Natural killer cell (primary cell): Measurements from ENCODE around the gene SIAH2. TPM values are rescaled to one million over a fixed set of nuclear protein-coding genes. Genes with fewer than 3 reads are reported as not detected.

ENCODE experiments used
- ATAC-seq, 3 donors: fragments of 150-1000 bp in 2 of 3; fragments of 200-7000 bp in 1 of 3; cut with Tn5 transposase; 1 replicate in 1 of 3; 2 replicates in 2 of 3; pipeline ENCODE4 v1.10.0; 2021; ENCODE audit warnings: mild to moderate bottlenecking in 2 of 3, moderate library complexity in 2 of 3
- DNase-seq, 2 donors: peaks; one replicate each; pipeline versions ENCODE4 v3.0.0 to v3.0.0-alpha.2; 2013 to 2021; ENCODE audit warnings: mixed read lengths in 1 of 2
- H3K27ac ChIP-seq: one replicate; pipeline ENCODE4 v1.5.1; 2013; ENCODE audit warnings: mild to moderate bottlenecking, low read length
- H3K27me3 ChIP-seq: one replicate; pipeline ENCODE4 v1.6.1; 2013; ENCODE audit warnings: low read length; ENCODE audit not compliant: control insufficient read depth, insufficient read depth
- H3K36me3 ChIP-seq: one replicate; pipeline ENCODE4 v1.6.1; 2013; ENCODE audit warnings: low read length; ENCODE audit not compliant: control insufficient read depth, insufficient read depth
- H3K4me1 ChIP-seq: one replicate; pipeline ENCODE4 v1.6.1; 2013; ENCODE audit warnings: low read length; ENCODE audit not compliant: control insufficient read depth, insufficient read depth
- H3K4me3 ChIP-seq: one replicate; pipeline ENCODE4 v1.5.1; 2013; ENCODE audit warnings: low read length
- H3K9me3 ChIP-seq: one replicate; pipeline ENCODE4 v1.6.1; 2013; ENCODE audit warnings: low read length; ENCODE audit not compliant: control insufficient read depth, insufficient read depth
- H3K27ac Mint-ChIP-seq, 2 donors: one replicate each; pipeline ENCODE4 v1.8.0; 2022; ENCODE audit warnings: mild to moderate bottlenecking in 2 of 2, mixed read lengths in 2 of 2, moderate library complexity in 1 of 2
- H3K27me3 Mint-ChIP-seq, 2 donors: one replicate each; pipeline ENCODE4 v1.8.0; 2022; ENCODE audit warnings: low read depth in 2 of 2, mixed read lengths in 2 of 2
- H3K36me3 Mint-ChIP-seq: one replicate; pipeline ENCODE4 v1.8.0; 2022; ENCODE audit warnings: mixed read lengths
- H3K4me1 Mint-ChIP-seq, 2 donors: one replicate each; pipeline ENCODE4 v1.8.0; 2022; ENCODE audit warnings: mixed read lengths in 2 of 2
- H3K4me3 Mint-ChIP-seq: one replicate; pipeline ENCODE4 v1.8.0; 2022; ENCODE audit warnings: mild to moderate bottlenecking, moderate library complexity, mixed read lengths
- H3K9me3 Mint-ChIP-seq, 2 donors: one replicate each; pipeline ENCODE4 v1.8.0; 2022; ENCODE audit warnings: mixed read lengths in 2 of 2
- CTCF ChIP-seq: fragments of 200-600 bp; IDR thresholded peaks from one replicate; pipeline ENCODE4 v1.8.0; 2022; ENCODE audit warnings: antibody characterized with exemption
- WGBS: methylation state at CpG from one replicate; pipeline ENCODE4 v1.1.7; 2013; ENCODE audit warnings: missing lambda C conversion rate; ENCODE audit not compliant: insufficient coverage; 5-methylcytosine and 5-hydroxymethylcytosine counted together
- intact Hi-C: fragments of 100-400 bp; cut with micrococcal nuclease; formaldehyde crosslinking; loops from one replicate; pipeline ENCODE4 v1.14.2; 2022
- total RNA-seq, 4 donors: library from RNA; stranded (reverse); fragments of 120-200 nt in 1 of 4; gene quantifications; one replicate each; pipeline versions ENCODE4 v1.2.3 to v1.2.4, GENCODE V29; 2013 to 2022

Gene SIAH2
- total RNA-seq, 3 donors from 2014 or later (not counting 1 experiment from before 2014, with no cell fraction given), result 22.7 to 25.7 (median 23.8) TPM

GRCh38 chr3:150779402-150779858 is 16.5 kb upstream of the SIAH2 start:
- H3K4me1 ChIP-seq, result no peaks in the 10 kb centered on the region
- H3K27ac Mint-ChIP-seq, result no peak overlapping the region
- 94% methylated on average over 22 of the region's 22 CpGs for WGBS
- H3K4me3 ChIP-seq, result no peak overlapping the region
- H3K4me1 Mint-ChIP-seq, result no peaks in the 10 kb centered on the region
- H3K27me3 Mint-ChIP-seq, result no peaks in the 10 kb centered on the region
- H3K9me3 Mint-ChIP-seq, result no peaks in the 10 kb centered on the region
- no peaks in the 10 kb centered on the region for H3K9me3 ChIP-seq
- H3K27me3 ChIP-seq, result no peaks in the 10 kb centered on the region
- H3K36me3 ChIP-seq, result no peaks in the 10 kb centered on the region
- no peak for DNase-seq
- H3K4me3 Mint-ChIP-seq, result no peak overlapping the region
- H3K36me3 Mint-ChIP-seq, result no peaks in the 10 kb centered on the region
- intact Hi-C loops, result no loop called here
- TF ChIP-seq CTCF, result no peak
- ATAC-seq, result no peak
- H3K27ac ChIP-seq, result no peak overlapping the region

GRCh38 chr3:150778793-150779401 is 15.9 kb upstream of the SIAH2 start:
- H3K27ac ChIP-seq, result no peak overlapping the region
- intact Hi-C loops, result no loop called here
- WGBS, result 96% methylated on average over 42 of the region's 42 CpGs
- no peaks in the 10 kb centered on the region for H3K36me3 ChIP-seq
- H3K4me1 Mint-ChIP-seq, result no peaks in the 10 kb centered on the region
- ATAC-seq (no peak), DNase-seq (no peak)
- H3K27me3 ChIP-seq, result no peaks in the 10 kb centered on the region
- no peaks in the 10 kb centered on the region for H3K9me3 Mint-ChIP-seq
- H3K36me3 Mint-ChIP-seq, result no peaks in the 10 kb centered on the region
- no peaks in the 10 kb centered on the region for H3K9me3 ChIP-seq
- H3K27me3 Mint-ChIP-seq, result no peaks in the 10 kb centered on the region
- H3K27ac Mint-ChIP-seq, result no peak overlapping the region
- no peak overlapping the region for H3K4me3 Mint-ChIP-seq
- no peak for TF ChIP-seq CTCF
- H3K4me3 ChIP-seq, result no peak overlapping the region
- H3K4me1 ChIP-seq, result no peaks in the 10 kb centered on the region

GRCh38 chr3:150775001-150775599 is 12.1 kb upstream of the SIAH2 start:
- H3K27ac ChIP-seq, result no peak overlapping the region
- no peaks in the 10 kb centered on the region for H3K9me3 Mint-ChIP-seq
- no peaks in the 10 kb centered on the region for H3K4me1 ChIP-seq
- no peak overlapping the region for H3K4me3 Mint-ChIP-seq
- H3K9me3 ChIP-seq, result no peaks in the 10 kb centered on the region
- no peak overlapping the region for H3K27ac Mint-ChIP-seq
- H3K4me1 Mint-ChIP-seq, result no peaks in the 10 kb centered on the region
- ATAC-seq, result peak in 1 of 3 donors; percentile 14
- DNase-seq, result no peak
- intact Hi-C loops, result no loop called here
- peaks cover 6 to 11% of the 10 kb centered on the region in 2 donors for H3K27me3 Mint-ChIP-seq
- H3K36me3 ChIP-seq, result no peaks in the 10 kb centered on the region
- no peaks in the 10 kb centered on the region for H3K36me3 Mint-ChIP-seq
- no peak for TF ChIP-seq CTCF
- 93% methylated on average over 7 of the region's 7 CpGs for WGBS
- no peak overlapping the region for H3K4me3 ChIP-seq
- H3K27me3 ChIP-seq, result no peaks in the 10 kb centered on the region
